HepG2 (cell line): ENCODE data around the gene ERBB4. TPM values are rescaled to one million over a fixed set of nuclear protein-coding genes. Genes with fewer than 3 reads are reported as not detected.
"Not testable (repeated sequence)": the region's sequence is repeated elsewhere in the genome, so short reads cannot be mapped to it uniquely, and the experiment has no call there.

Experiments used
- ATAC-seq: fragments of 200-7000 bp; cut with Tn5 transposase; 3 replicates; pipeline ENCODE4 v1.9.1; 2020; ENCODE audit warnings: mild to moderate bottlenecking, moderate library complexity
- BruUV-seq: library from RNA; stranded (reverse); fragments of 400-500 nt; replicated peaks from 2 replicates; lab custom pipeline; 2021; lab: Mats Ljungman, UMichigan
- CTCF ChIA-PET: fragments of 300-600 bp; formaldehyde crosslinking; extraction: SDS; loops from one replicate; lab custom pipeline; 2021; ENCODE audit warnings: low total read pairs, inconsistent platforms, low intra/inter-chr PET ratio; lab: Yijun Ruan, JAX
- POLR2A ChIA-PET: fragments of 350-600 bp; sonication (Branson Sonifier 250); formaldehyde crosslinking; loops from one replicate; lab custom pipeline; 2020; ENCODE audit warnings: antibody characterized with exemption, inconsistent platforms; lab: Yijun Ruan, JAX
- DNase-seq: peaks from one replicate; pipeline ENCODE4 v3.0.0-alpha.2; 2015; ENCODE audit warnings: low spot score
- FAIRE-seq: peaks from 3 replicates; lab custom pipeline; 2011; peaks lifted over from hg19 to GRCh38; lab: Jason Lieb, UNC
- H2AFZ ChIP-seq: one replicate; pipeline ENCODE4 v1.6.1; 2011; ENCODE audit warnings: low read length, inconsistent platforms
- H3K27ac ChIP-seq: fragments of 300-600 bp; 3 replicates; pipeline ENCODE4 v1.8.0; 2011; ENCODE audit warnings: mixed run types, mild to moderate bottlenecking, mixed read lengths, low read length, inconsistent platforms; ENCODE audit not compliant: insufficient read depth; ENCODE audit errors: extremely low read length
- H3K27me3 ChIP-seq, 2 experiments: fragments of 200-600 bp in 1 of 2; 2 replicates in 1 of 2; 3 replicates in 1 of 2; pipeline versions ENCODE4 v1.6.0 to v1.8.0; 2011; ENCODE audit warnings: low read length in 2 of 2, mild to moderate bottlenecking in 2 of 2, moderate library complexity in 2 of 2, inconsistent platforms in 1 of 2; ENCODE audit not compliant: insufficient read depth in 2 of 2, control insufficient read depth in 1 of 2
- H3K36me3 ChIP-seq, 2 experiments: fragments of 200-600 bp in 1 of 2; replicated peaks in 1 of 2; 2 replicates in 1 of 2; 3 replicates in 1 of 2; pipeline versions ENCODE4 v1.5.1 to v1.8.0; 2011; ENCODE audit warnings: low read length in 2 of 2, inconsistent platforms in 1 of 2; ENCODE audit not compliant: insufficient read depth in 2 of 2, control insufficient read depth in 1 of 2
- H3K4me1 ChIP-seq: 2 replicates; pipeline ENCODE4 v1.5.1; 2012; ENCODE audit warnings: low read length, inconsistent platforms; ENCODE audit not compliant: insufficient read depth
- H3K4me2 ChIP-seq: 2 replicates; pipeline ENCODE4 v1.6.0; 2011; ENCODE audit warnings: low read depth, low read length, inconsistent platforms
- H3K4me3 ChIP-seq, 3 experiments: fragments of 200-600 bp in 1 of 3; sonication (generic), shearing (Covaris generic) in 1 of 3; replicated peaks in 1 of 3; 2 replicates each; pipeline ENCODE4 v1.5.1; 2011 to 2016; ENCODE audit warnings: low read length in 3 of 3, inconsistent platforms in 2 of 3, low read depth in 2 of 3, mild to moderate bottlenecking in 2 of 3, control low read depth in 1 of 3, mixed read lengths in 1 of 3; ENCODE audit not compliant: insufficient read depth in 1 of 3
- H3K79me2 ChIP-seq: one replicate; pipeline ENCODE4 v1.6.1; 2011; ENCODE audit warnings: low read length, inconsistent platforms; ENCODE audit not compliant: insufficient read depth
- H3K9ac ChIP-seq: 2 replicates; pipeline ENCODE4 v1.6.0; 2011; ENCODE audit warnings: mild to moderate bottlenecking, low read depth, low read length, inconsistent platforms; ENCODE audit not compliant: insufficient read depth
- H3K9me3 ChIP-seq: 2 replicates; pipeline ENCODE4 v1.5.1; 2012; ENCODE audit warnings: mild to moderate bottlenecking, low read length
- H4K20me1 ChIP-seq: 2 replicates; pipeline ENCODE4 v1.6.0; 2011; ENCODE audit warnings: inconsistent platforms, mild to moderate bottlenecking, low read length, moderate library complexity; ENCODE audit not compliant: insufficient read depth
- HCFC1 ChIP-seq: fragments of 150-350 bp; IDR thresholded peaks from 2 replicates; pipeline ENCODE4 v1.6.1; 2014; ENCODE audit warnings: low read depth, low read length
- NRL ChIP-seq: sonication (generic); formaldehyde crosslinking; IDR thresholded peaks from 2 replicates; pipeline ENCODE4 v1.5.0; 2020; ENCODE audit warnings: missing genetic modification reagents, mild to moderate bottlenecking, moderate library complexity, borderline replicate concordance
- YEATS4 ChIP-seq: sonication (generic); formaldehyde crosslinking; IDR thresholded peaks from 2 replicates; pipeline ENCODE4 v1.4.0; 2020; ENCODE audit warnings: missing genetic modification reagents, borderline replicate concordance
- ZFP37 ChIP-seq: sonication (generic); formaldehyde crosslinking; IDR thresholded peaks from 2 replicates; pipeline ENCODE4 v1.4.0; 2020; ENCODE audit warnings: missing genetic modification reagents, borderline replicate concordance
- WGBS: methylation state at CpG from one replicate; pipeline ENCODE4 v1.1.6; 2017; ENCODE audit warnings: low lambda C conversion rate; 5-methylcytosine and 5-hydroxymethylcytosine counted together
- in situ Hi-C: cut with HindIII; loops from 2 replicates; pipeline ENCODE4 v1.10.0; 2017; ENCODE audit warnings: low pct_unique_long_range_greater_than_20kb; ENCODE audit not compliant: extremely low pct_ligation_motif_present
- intact Hi-C: fragments of 100-400 bp; cut with micrococcal nuclease; formaldehyde crosslinking; loops from one replicate; pipeline ENCODE4 v1.10.0; 2022; ENCODE audit not compliant: unreplicated experiment
- polyA plus RNA-seq, 8 experiments: library from polyadenylated mRNA; depleted of rRNA in 3 of 8; stranded (reverse) in 7 of 8; unstranded in 1 of 8; fragments of >200 nt; fragmentation: Illumina TruSeq in 4 of 8; extraction: Trizol in 4 of 8; gene quantifications; 2 replicates each; pipeline versions ENCODE4 v1.2.1 to v1.2.3, GENCODE V29; 2011 to 2016; ENCODE audit warnings: low read depth in 4 of 8, missing spikeins in 1 of 8, mixed read lengths in 1 of 8; ENCODE audit not compliant: insufficient read depth in 1 of 8
- total RNA-seq, 5 experiments: library from RNA; depleted of rRNA; stranded (reverse); fragments of >200 nt; fragmentation: Illumina TruSeq; extraction: Trizol; gene quantifications; 2 replicates each; pipeline ENCODE4 v1.2.3, GENCODE V29; 2016; ENCODE audit warnings: low read depth in 1 of 5

Gene ERBB4
- total and polyA plus RNA-seq, 2 of the 13 experiments (the other 11 are each of a cell fraction or from before 2014, with no cell fraction given), result not detected

DNA sequence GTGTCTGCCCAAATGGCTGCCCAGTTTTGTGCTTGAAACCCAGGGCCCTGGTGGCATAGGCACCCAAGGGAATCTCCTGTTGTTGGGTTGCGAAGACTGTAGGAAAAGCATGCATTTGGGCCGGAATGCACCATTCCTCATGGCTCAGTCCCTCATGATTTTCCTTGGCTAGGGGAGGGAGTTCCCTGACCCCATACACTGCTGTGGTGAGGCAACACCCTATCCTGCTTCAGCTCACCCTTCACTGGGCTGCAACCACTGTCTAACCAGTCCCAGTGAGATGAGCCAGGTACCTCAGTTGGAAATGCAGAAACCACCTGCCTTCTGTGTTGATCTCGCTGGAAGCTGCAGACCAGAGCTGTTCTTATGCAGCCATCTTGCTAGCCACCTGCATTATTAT is 300.4 kb downstream of the ERBB4 start:
- POLR2A ChIA-PET, CTCF ChIA-PET, BruUV-seq, H3K9me3 ChIP-seq, H3K27ac ChIP-seq, DNase-seq, intact Hi-C loops, in situ Hi-C loops, H3K4me3 ChIP-seq, H2AFZ ChIP-seq, H4K20me1 ChIP-seq, FAIRE-seq, H3K9ac ChIP-seq, H3K36me3 ChIP-seq, H3K27me3 ChIP-seq, H3K79me2 ChIP-seq: not testable (repeated sequence)
- H3K4me1 ChIP-seq, result peaks cover 14% of the 10 kb centered on the region
- WGBS, result 71% methylated on average over 3 of the region's 3 CpGs
- ATAC-seq, result peak; percentile 26; the same call in 2 of the 3 replicates
- 0 out of 2 replicates have a peak overlapping the region, but pooled peaks have one; percentile 26 for H3K4me2 ChIP-seq

DNA sequence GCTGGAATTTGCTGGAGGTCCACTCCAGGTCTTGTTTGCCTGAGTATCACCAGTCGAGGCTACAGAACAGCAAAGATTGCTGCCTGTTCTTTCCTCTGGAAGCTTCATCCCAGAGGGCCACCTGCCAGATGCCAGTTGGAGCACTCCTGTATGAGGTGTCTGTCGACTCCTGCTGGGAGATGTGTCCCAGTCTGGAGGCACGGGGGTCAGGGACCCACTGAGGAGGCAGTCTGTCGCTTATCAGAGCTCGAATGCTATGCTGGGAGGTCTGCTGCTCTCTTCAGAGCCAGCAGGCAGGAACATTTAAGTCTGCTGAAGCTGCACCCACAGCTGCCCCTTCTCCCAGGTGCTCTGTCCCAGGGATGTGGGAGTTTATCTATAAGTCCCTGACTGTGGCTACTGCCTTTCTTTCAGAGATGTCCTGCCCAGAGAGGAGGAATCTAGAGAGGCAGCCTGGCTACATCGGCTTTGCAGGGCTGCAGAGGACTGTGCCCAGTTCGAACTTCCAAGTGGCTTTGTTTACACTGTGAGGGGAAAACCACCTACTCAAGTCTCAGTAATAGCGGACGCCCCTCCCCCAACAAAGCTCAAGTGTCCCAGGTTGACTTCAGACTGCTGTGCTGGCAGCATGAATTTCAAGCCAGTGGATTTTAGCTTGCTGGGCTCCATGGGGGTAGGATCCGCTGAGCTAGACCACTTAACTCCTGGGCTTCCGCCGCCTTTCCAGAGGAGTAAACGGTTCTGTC is 301.1 kb downstream of the ERBB4 start:
- FAIRE-seq (no peak), ATAC-seq (peak; percentile 70), DNase-seq (no peak)
- ChIA-PET POLR2A (no interaction called here), CTCF (no interaction called here)
- Histone ChIP-seq H3K27ac (no peak overlapping the region), H2AFZ (no peak overlapping the region), H3K79me2 (no peaks in the 10 kb centered on the region), H3K36me3 (no peaks in the 10 kb centered on the region), H3K4me1 (peaks cover 14% of the 10 kb centered on the region), H3K27me3 (no peaks in the 10 kb centered on the region), H3K4me2 (peak overlapping the region; percentile 26; the same call in 1 of the 2 replicates), H4K20me1 (no peaks in the 10 kb centered on the region), H3K4me3 (no peak overlapping the region), H3K9me3 (no peaks in the 10 kb centered on the region), H3K9ac (no peak overlapping the region)
- TF ChIP-seq ZFP37, result no peak
- 0 out of 2 replicates have a peak, but pooled peaks have one; percentile 23 for TF ChIP-seq NRL (CRISPR knock-in tag)
- no peak for TF ChIP-seq HCFC1
- TF ChIP-seq YEATS4, result no peak
- WGBS, result 23% methylated on average over 12 of the region's 13 CpGs
- in situ Hi-C loops (no loop called here), intact Hi-C loops (no loop called here)
- no TSS peak for BruUV-seq
